PFSK-1 (cell line): Measurements from ENCODE around the gene IGDCC3.

Experiments
- FOXP2 ChIP-seq: optimal IDR thresholded peaks from 2 replicates; pipeline ENCODE3; 2011; ENCODE audit warnings: borderline replicate concordance, control low read depth, inconsistent platforms; ENCODE audit not compliant: insufficient read depth; ENCODE audit errors: extremely low read length, extremely low read depth
- POLR2AphosphoS5 ChIP-seq: IDR thresholded peaks from 2 replicates; pipeline ENCODE4 v1.6.1; 2012; ENCODE audit warnings: low read depth, mild to moderate bottlenecking, control low read depth, low read length, moderate library complexity
- SIN3A ChIP-seq: IDR thresholded peaks from 2 replicates; pipeline ENCODE4 v1.6.1; 2012; ENCODE audit warnings: mild to moderate bottlenecking, low read length, moderate library complexity, borderline replicate concordance; ENCODE audit not compliant: insufficient read depth
- TAF1 ChIP-seq: IDR thresholded peaks from 2 replicates; pipeline ENCODE4 v1.6.1; 2012; ENCODE audit warnings: low read length, control low read depth, borderline replicate concordance; ENCODE audit not compliant: insufficient read depth
- TF ChIP-seq, protein P1 (sequence below), 2 experiments: IDR thresholded peaks; 2 replicates each; pipeline versions ENCODE4 v1.6.1 to v1.8.0; 2011 to 2012; ENCODE audit warnings: low read depth in 2 of 2, low read length in 2 of 2, control low read depth in 1 of 2, inconsistent platforms in 1 of 2, mild to moderate bottlenecking in 1 of 2, moderate library complexity in 1 of 2; ENCODE audit not compliant: insufficient read depth in 1 of 2

Gene IGDCC3

DNA sequence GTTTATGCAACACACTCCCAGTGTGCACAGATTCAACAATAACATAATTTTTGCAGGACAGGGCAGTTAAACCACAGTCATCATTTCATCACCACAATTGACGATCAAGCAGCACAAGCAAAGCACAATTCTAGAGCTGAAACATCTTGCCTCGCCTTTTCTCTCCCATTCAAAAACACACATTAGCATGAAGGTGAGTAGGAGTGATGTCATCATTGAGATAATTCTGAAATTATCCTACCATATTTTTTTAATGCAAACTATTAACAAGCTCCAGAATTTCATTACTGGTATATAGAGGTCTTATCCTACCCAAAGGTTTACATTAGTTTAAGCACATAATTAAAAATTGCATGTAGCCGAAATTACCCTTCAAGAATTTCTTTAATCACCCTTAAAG is 3.5 kb downstream of the IGDCC3 start:
- no peak for TF ChIP-seq TAF1
- no peak for TF ChIP-seq SIN3A
- no peak for TF ChIP-seq FOXP2
- TF ChIP-seq, protein P1, sequence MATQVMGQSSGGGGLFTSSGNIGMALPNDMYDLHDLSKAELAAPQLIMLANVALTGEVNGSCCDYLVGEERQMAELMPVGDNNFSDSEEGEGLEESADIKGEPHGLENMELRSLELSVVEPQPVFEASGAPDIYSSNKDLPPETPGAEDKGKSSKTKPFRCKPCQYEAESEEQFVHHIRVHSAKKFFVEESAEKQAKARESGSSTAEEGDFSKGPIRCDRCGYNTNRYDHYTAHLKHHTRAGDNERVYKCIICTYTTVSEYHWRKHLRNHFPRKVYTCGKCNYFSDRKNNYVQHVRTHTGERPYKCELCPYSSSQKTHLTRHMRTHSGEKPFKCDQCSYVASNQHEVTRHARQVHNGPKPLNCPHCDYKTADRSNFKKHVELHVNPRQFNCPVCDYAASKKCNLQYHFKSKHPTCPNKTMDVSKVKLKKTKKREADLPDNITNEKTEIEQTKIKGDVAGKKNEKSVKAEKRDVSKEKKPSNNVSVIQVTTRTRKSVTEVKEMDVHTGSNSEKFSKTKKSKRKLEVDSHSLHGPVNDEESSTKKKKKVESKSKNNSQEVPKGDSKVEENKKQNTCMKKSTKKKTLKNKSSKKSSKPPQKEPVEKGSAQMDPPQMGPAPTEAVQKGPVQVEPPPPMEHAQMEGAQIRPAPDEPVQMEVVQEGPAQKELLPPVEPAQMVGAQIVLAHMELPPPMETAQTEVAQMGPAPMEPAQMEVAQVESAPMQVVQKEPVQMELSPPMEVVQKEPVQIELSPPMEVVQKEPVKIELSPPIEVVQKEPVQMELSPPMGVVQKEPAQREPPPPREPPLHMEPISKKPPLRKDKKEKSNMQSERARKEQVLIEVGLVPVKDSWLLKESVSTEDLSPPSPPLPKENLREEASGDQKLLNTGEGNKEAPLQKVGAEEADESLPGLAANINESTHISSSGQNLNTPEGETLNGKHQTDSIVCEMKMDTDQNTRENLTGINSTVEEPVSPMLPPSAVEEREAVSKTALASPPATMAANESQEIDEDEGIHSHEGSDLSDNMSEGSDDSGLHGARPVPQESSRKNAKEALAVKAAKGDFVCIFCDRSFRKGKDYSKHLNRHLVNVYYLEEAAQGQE (IDR thresholded peaks at IDR 0.05; ENCODE audit: insufficient read depth in 1 of 2, low read depth in 2 of 2, low read length in 2 of 2), result no peak

DNA sequence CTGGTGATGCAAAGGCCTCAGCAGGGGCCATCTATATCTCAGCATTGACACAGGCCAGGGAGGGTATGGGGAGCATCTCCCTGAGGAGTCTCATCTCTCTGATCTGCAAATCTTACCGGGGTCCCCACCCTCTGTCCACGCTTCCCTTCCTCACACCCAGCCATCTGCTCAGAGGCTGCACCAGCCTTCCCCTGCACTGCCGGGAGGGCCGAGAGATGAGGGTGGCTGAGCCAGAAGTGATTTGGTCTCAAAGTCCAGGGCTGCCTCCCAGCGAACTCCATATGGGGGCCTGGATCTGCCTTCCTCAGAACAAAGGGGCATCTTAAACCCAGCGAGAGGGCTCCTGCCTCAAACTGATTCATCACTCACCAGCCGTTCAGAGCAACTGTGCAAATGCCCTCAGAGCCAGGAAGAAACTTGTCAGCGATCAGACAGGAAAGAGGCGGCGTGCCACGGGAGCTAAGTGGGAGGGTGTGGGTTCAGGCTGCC is 4.6 kb downstream of the IGDCC3 start:
- TF ChIP-seq POLR2AphosphoS5, result no peak
- no peak for TF ChIP-seq SIN3A
- no peak for TF ChIP-seq FOXP2
- TF ChIP-seq TAF1, result no peak

DNA sequence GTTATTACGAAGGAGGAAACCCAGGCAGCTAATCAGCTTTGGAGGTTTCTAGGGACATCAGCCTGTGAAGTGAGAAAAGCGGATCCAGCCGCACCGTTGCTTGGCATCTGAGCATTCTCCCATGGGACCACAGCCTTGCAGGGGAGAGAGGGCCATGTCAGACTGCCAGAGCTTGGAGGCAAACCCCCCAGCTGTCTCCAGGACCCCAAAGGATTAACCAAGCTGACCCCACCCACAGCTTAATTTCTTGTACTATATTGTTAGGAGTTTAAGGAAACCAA is 5.1 kb downstream of the IGDCC3 start:
- TF ChIP-seq, protein P1 (IDR thresholded peaks at IDR 0.05; ENCODE audit: insufficient read depth in 1 of 2, low read depth in 2 of 2, low read length in 2 of 2), result no peak
- TF ChIP-seq TAF1, result no peak
- TF ChIP-seq SIN3A, result no peak
- TF ChIP-seq FOXP2, result no peak
- no peak for TF ChIP-seq POLR2AphosphoS5

DNA sequence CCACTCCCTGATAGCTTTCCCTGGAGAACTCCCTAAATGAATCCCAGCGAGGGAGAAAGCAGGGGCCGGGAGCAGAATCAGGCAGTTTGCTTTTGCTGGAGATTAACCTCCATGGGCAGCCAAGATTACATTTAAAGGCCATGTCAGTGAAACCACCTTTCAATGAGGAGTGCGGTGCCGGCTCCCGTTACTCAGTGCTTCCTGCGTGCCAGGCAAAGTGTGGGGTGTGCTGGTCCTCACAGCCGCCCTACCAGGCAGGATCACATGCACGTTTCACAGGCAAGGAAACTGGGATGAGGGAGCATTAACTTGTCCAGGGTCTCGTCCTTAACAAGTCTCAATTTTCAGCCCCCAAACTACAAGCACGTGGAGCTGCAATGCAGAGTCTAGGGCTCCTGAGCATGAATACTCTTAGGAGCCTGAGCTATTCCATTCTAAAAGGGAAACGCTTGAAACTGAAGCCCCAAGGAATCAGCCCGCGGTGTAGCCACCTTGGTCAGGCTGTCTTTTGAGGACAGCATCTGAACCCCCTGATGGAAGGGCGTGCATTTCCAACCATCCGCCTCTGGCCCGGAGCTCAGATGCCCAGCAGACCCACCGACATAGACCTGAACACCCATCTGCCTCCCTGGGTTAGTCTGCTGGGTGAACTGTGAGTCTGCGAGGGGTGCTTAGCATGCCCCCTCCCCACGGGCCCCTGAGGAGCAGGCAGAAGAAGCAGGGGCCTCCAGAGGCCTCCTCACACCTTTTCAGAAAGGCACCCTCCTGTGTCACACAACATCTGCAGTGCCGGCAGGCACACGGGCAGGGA is 5.6 kb downstream of the IGDCC3 start:
- TF ChIP-seq TAF1 (no peak), SIN3A (no peak), FOXP2 (no peak), POLR2AphosphoS5 (no peak)
- TF ChIP-seq, protein P1 (IDR thresholded peaks at IDR 0.05; ENCODE audit: insufficient read depth in 1 of 2, low read depth in 2 of 2, low read length in 2 of 2), result no peak

DNA sequence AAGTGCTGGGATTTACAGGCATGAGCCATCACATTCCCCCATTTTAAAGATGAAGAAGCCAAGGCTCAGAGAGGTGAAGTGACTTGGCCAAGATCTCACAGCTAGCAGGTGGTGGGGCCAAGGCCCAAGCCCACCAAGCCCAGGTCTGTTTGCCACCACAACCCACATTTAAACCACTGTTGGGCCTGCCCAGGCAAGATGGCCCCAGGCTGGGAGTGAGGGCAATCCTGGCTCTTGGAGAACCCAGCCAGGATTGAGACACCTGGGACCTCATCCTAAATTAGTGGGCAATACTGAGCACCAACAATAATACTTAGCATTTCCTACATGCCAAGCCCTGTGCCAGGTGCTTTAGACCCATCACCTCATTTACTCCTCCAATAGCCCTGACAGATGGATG is 6.9 kb downstream of the IGDCC3 start:
- TF ChIP-seq TAF1 (no peak), FOXP2 (no peak), SIN3A (no peak)
- TF ChIP-seq, protein P1 (IDR thresholded peaks at IDR 0.05; ENCODE audit: insufficient read depth in 1 of 2, low read depth in 2 of 2, low read length in 2 of 2), result no peak
